Measurements from ENCODE around the gene CSNK2A3. TPM values are rescaled to one million over a fixed set of nuclear protein-coding genes. Genes with fewer than 3 reads are reported as not detected.

Gene CSNK2A3
- total RNA-seq, 4 donors from 2014 or later = 0.51 to 4.5 (median 2.0) TPM

GRCh38 chr11:11348303-11348702, 4.7 kb downstream of the CSNK2A3 start:
- TF ChIP-seq, protein P1, sequence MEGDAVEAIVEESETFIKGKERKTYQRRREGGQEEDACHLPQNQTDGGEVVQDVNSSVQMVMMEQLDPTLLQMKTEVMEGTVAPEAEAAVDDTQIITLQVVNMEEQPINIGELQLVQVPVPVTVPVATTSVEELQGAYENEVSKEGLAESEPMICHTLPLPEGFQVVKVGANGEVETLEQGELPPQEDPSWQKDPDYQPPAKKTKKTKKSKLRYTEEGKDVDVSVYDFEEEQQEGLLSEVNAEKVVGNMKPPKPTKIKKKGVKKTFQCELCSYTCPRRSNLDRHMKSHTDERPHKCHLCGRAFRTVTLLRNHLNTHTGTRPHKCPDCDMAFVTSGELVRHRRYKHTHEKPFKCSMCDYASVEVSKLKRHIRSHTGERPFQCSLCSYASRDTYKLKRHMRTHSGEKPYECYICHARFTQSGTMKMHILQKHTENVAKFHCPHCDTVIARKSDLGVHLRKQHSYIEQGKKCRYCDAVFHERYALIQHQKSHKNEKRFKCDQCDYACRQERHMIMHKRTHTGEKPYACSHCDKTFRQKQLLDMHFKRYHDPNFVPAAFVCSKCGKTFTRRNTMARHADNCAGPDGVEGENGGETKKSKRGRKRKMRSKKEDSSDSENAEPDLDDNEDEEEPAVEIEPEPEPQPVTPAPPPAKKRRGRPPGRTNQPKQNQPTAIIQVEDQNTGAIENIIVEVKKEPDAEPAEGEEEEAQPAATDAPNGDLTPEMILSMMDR (IDR thresholded peaks at IDR 0.05; ENCODE audit: low read depth) = no peak

DNA sequence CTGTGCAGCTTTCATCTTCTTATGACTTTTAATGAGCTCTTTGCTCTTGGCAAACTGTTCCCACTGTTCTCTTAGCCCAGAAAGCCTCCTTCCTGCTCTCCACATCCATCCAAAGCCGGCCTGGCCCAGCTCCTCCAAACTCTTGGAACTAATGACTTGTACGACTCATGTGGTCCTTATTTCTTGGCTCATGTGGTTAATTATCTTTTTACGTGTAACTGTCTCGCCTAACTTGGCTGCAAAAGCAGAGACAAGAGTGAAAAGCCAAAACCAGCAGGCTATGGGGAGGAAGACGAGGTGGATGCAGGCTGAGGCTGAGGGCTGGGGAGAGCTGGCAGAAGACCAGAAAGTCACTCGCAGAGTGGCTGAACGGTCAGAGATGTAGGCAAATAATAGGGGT, 5.5 kb downstream of the CSNK2A3 start:
- TF ChIP-seq, protein P1 (IDR thresholded peaks at IDR 0.05; ENCODE audit: low read depth) = no peak

DNA sequence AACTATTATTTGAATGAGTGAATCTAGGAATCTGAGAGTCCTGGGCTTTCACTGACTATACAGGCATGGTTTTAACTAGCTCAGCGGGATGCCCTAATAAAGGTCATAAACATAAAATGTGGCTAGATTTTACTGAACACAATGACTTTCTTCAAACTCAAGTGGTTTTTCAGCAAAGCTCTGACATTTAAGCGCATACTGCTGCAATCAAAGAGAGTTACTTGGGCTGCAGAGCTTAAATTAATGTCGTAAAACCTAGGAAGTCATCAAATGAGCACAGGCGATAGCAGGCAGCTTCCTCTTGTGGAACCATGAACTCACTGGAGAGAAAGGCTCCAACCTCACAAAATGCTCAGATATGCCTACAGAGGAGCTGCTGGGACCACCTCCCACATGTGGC, 6.7 kb downstream of the CSNK2A3 start:
- TF ChIP-seq, protein P1 (IDR thresholded peaks at IDR 0.05; ENCODE audit: low read depth) = no peak

- TF ChIP-seq, protein P1 (IDR thresholded peaks at IDR 0.05; ENCODE audit: low read depth) = no peak
These were observed 8.0 kb downstream of the CSNK2A3 start for GRCh38 chr11:11345099-11345498.

GRCh38 chr11:11344045-11344444, 9.0 kb downstream of the CSNK2A3 start:
- TF ChIP-seq, protein P1 (IDR thresholded peaks at IDR 0.05; ENCODE audit: low read depth) = no peak

DNA sequence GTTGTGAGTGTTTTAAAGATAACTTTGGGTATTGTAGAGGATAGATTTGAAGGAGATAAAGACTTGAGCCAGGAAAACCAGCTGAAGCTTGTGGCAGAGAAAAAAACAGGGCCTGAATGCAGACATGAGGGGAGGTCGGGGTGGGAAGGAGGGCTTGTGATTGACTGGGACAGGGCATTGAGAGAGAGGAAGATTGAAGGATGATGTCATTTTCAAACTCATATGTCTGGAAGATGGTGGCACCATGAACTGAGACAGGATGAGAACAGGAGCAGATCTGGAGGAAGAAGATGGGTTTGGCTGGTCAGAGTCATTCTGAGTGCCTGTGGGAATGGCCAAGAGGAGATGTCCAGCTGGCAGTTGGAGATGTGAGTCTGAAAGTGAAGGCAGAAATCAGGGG, 14.7 kb downstream of the CSNK2A3 start:
- TF ChIP-seq, protein P1 (IDR thresholded peaks at IDR 0.05; ENCODE audit: low read depth) = no peak

- TF ChIP-seq, protein P1 (IDR thresholded peaks at IDR 0.05; ENCODE audit: low read depth) = no peak
These were observed 16.4 kb downstream of the CSNK2A3 start for GRCh38 chr11:11336664-11337063.

Data from subcutaneous adipose tissue (tissue), 4 donors.